ENCODE data around the gene SRP19. TPM values are rescaled to one million over a fixed set of nuclear protein-coding genes. Genes with fewer than 3 reads are reported as not detected.
"Not testable (repeated sequence)": the region's sequence is repeated elsewhere in the genome, so short reads cannot be mapped to it uniquely, and the experiment has no call there.

The SRP19 gene
- total and polyA plus RNA-seq, 8 donors: 38.5 to 88.2 (median 67.6) TPM

DNA sequence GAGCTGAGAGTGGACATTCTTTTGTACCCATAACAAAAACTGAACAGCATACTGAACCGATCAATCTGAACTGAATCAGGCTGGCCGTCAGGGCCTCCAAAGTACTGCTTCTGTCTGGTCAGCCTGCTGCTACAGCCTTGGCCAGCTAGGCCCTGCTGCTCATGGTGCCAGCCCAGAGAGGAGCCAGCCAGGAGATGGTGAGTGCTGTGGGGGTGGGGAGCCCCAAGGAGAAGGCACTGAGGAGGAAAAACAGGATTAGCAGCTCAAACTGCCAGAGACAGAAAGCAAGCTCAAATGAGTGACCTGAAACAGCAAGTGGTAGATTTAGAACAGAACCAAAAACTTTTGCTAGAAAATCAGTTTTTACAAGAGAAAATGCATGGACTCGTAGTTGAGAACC lies 23.9 kb downstream of the SRP19 start:
- intact Hi-C loops (cut with DNase I): no loop called here
- Histone ChIP-seq H3K4me3 (no peak overlapping the region), H3K36me3 (peaks cover 0 to 79% of the 10 kb centered on the region in 2 donors), H3K27ac (no peak overlapping the region), H3K4me1 (no peaks in the 10 kb centered on the region), H3K9me3 (no peaks in the 10 kb centered on the region), H3K27me3 (no peaks in the 10 kb centered on the region)
- TF ChIP-seq, protein P1, sequence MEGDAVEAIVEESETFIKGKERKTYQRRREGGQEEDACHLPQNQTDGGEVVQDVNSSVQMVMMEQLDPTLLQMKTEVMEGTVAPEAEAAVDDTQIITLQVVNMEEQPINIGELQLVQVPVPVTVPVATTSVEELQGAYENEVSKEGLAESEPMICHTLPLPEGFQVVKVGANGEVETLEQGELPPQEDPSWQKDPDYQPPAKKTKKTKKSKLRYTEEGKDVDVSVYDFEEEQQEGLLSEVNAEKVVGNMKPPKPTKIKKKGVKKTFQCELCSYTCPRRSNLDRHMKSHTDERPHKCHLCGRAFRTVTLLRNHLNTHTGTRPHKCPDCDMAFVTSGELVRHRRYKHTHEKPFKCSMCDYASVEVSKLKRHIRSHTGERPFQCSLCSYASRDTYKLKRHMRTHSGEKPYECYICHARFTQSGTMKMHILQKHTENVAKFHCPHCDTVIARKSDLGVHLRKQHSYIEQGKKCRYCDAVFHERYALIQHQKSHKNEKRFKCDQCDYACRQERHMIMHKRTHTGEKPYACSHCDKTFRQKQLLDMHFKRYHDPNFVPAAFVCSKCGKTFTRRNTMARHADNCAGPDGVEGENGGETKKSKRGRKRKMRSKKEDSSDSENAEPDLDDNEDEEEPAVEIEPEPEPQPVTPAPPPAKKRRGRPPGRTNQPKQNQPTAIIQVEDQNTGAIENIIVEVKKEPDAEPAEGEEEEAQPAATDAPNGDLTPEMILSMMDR (IDR thresholded peaks at IDR 0.05): no peak
- DNase-seq: peak in 1 of 4 donors; percentile 7
- peak; percentile 22 for ATAC-seq

DNA sequence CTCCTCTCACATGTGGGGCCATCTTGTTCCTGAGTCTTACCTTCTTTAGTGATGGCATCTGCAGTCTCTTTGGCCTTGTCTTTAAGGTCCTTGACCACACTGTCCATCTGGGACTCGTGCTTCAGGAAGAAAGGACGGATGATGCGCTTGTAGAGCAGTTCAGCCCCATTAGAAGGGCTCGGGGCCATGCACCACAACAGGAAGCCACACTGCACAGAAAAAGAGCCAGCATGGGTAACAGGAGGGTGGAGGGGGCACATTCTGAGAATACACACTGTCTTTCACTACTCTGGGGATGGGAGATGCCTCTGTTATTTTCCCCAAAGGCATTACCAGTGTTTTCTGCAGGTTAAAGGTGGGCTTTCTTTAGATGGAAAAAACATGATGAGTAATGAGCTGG lies 25.9 kb downstream of the SRP19 start:
- intact Hi-C loops (cut with DNase I): no loop called here
- no peaks in the 10 kb centered on the region for H3K4me1 ChIP-seq
- TF ChIP-seq, protein P1 (IDR thresholded peaks at IDR 0.05): no peak

DNA sequence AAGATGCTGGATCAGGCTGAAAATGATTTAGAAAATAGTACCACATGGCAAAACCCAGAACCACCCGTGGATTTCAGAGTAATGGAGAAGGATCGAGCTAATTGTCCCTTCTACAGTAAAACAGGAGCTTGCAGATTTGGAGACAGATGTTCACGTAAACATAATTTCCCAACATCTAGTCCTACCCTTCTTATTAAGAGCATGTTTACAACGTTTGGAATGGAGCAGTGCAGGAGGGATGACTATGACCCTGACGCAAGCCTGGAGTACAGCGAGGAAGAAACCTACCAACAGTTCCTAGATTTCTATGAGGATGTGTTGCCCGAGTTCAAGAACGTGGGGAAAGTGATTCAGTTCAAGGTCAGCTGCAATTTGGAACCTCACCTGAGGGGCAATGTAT lies 31.0 kb downstream of the SRP19 start:
- H3K27me3 ChIP-seq; DNase-seq; intact Hi-C loops (cut with DNase I); H3K4me3 ChIP-seq; H3K4me1 ChIP-seq; ATAC-seq; H3K27ac ChIP-seq; H3K9me3 ChIP-seq: not testable (repeated sequence)
- peaks cover 0 to 71% of the 10 kb centered on the region in 2 donors for H3K36me3 ChIP-seq

More for the DNA sequence above, 25.9 kb downstream of the SRP19 start:
- Histone ChIP-seq H3K27ac (no peak overlapping the region), H3K4me3 (no peak overlapping the region), H3K9me3 (no peaks in the 10 kb centered on the region), H3K36me3 (peaks cover 0 to 77% of the 10 kb centered on the region in 2 donors), H3K27me3 (no peaks in the 10 kb centered on the region)
- no peak for ATAC-seq
- no peak for DNase-seq

DNA sequence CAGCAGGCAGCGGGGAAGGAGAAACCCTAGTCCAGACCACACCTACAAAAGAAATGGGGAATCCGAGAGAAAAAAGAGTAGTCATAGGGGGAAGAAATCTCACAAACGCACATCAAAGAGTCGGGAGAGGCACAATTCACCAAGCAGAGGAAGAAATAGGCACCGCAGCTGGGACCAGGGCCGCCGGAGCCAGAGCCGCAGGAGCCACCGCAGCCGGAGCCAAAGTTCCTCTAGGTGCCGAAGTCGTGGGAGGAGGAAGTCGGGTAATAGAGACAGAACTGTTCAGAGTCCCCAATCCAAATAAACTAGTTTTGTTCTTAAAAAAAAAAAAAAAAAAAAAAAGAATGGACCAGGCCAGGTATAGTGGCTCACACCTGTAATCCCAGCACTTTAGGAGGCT lies 31.7 kb downstream of the SRP19 start:
- no peak for DNase-seq
- TF ChIP-seq, protein P1 (IDR thresholded peaks at IDR 0.05): no peak
- Histone ChIP-seq H3K36me3 (peaks cover 0 to 69% of the 10 kb centered on the region in 2 donors), H3K27me3 (no peaks in the 10 kb centered on the region), H3K9me3 (no peaks in the 10 kb centered on the region), H3K27ac (no peak overlapping the region), H3K4me3 (no peak overlapping the region), H3K4me1 (no peaks in the 10 kb centered on the region)
- no peak for ATAC-seq
- intact Hi-C loops (cut with DNase I): no loop called here

DNA sequence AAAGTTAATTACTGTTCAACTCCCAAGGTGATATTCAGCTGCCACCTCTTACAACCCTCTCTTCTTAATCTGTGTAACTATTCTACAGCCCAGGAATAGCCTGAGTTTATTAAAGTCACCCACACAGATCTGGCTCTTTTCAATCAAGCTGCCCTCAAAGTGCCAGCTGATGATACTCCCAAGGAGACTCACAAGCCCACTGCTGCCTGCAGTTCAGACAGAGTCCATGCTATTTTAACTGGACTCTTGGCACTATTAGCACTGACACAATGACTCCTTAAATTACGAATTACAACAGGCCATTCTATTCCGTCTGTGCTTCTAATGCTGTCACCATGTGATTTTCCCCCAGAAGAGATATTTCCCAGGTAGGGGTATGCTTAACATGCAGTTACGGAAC lies 34.6 kb downstream of the SRP19 start:
- Histone ChIP-seq H3K36me3 (peaks cover 0 to 82% of the 10 kb centered on the region in 2 donors), H3K4me1 (no peaks in the 10 kb centered on the region), H3K27ac (no peak overlapping the region), H3K4me3 (no peak overlapping the region), H3K9me3 (no peaks in the 10 kb centered on the region), H3K27me3 (no peaks in the 10 kb centered on the region)
- ATAC-seq (no peak), DNase-seq (no peak)
- TF ChIP-seq, protein P1 (IDR thresholded peaks at IDR 0.05): no peak
- intact Hi-C loops (cut with DNase I): no loop called here

DNA sequence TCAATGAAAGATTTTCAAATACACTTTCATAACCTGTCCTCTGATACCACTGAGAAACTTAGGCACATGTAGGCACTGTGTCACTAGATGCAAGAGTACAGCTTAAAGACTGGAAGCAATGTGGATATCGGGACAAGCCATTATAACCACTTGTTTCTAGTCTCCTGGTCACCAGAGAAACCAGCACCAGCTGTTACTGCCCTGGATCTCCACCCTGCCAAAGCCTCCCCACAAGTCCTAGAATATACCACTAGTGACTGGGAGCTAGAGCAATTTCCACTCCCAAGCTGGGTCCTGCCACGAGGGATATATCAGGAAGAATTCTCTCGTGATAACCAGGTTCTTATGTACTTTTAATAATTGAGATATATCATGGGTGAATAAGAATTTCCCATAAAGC lies 41.5 kb downstream of the SRP19 start:
- H3K27ac ChIP-seq: no peak overlapping the region
- peaks cover 0 to 53% of the 10 kb centered on the region in 2 donors for H3K36me3 ChIP-seq
- intact Hi-C loops (cut with DNase I): no loop called here
- H3K27me3 ChIP-seq: no peaks in the 10 kb centered on the region
- H3K4me1 ChIP-seq: peaks cover 0 to 11% of the 10 kb centered on the region in 2 donors
- ATAC-seq: no peak
- no peak overlapping the region for H3K4me3 ChIP-seq
- no peak for DNase-seq
- H3K9me3 ChIP-seq: no peaks in the 10 kb centered on the region
- TF ChIP-seq, protein P1 (IDR thresholded peaks at IDR 0.05): no peak

DNA sequence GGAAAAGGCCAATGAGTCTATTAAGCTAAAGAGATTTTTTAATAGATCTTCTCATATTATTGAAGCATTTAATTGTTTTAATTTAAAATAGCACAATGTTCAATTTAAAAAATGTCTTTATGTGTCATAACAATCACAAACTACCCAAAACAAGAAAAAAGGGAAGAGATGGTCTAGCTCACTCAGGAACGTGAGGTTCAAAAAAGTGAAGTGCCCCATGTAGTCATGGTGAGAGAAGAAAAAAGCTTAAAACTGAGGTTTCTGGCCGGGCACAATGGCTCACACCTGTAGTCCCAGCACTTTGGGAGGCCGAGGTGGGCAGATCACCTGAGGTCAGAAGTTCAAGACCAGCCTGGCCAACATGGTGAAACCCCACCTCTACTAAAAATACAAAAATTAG lies 43.9 kb downstream of the SRP19 start:
- DNase-seq; H3K27ac ChIP-seq; ATAC-seq; H3K9me3 ChIP-seq; H3K27me3 ChIP-seq; H3K4me3 ChIP-seq; intact Hi-C loops (cut with DNase I): not testable (repeated sequence)
- Histone ChIP-seq H3K36me3 (peaks cover 0 to 50% of the 10 kb centered on the region in 2 donors), H3K4me1 (peaks cover 0 to 11% of the 10 kb centered on the region in 2 donors)
